H1 (cell line): ENCODE results near the gene LPCAT1. TPM values are rescaled to one million over a fixed set of nuclear protein-coding genes. Genes with fewer than 3 reads are reported as not detected.

Experiments used
- ASH2L ChIP-seq: fragments of 200-600, 300-600 bp; sonication (generic); IDR thresholded peaks from one replicate; pipeline ENCODE4 v1.7.1; 2017; ENCODE audit warnings: low read length
- BCL11A ChIP-seq, 2 experiments: IDR thresholded peaks; one replicate each; pipeline ENCODE4 v1.6.1; 2011; ENCODE audit warnings: low read depth in 2 of 2, low read length in 2 of 2, mild to moderate bottlenecking in 2 of 2
- CBX5 ChIP-seq: fragments of 300-800, 300-1000 bp; sonication (generic); IDR thresholded peaks from 2 replicates; pipeline ENCODE4 v1.7.1; 2016; ENCODE audit warnings: antibody characterized with exemption, low read length, low read depth
- CHD2 ChIP-seq: IDR thresholded peaks from 2 replicates; pipeline ENCODE4 v1.6.1; 2012; ENCODE audit warnings: low read length, improper control_type of control experiment
- CHD7 ChIP-seq: fragments of 300-600 bp; sonication (generic); IDR thresholded peaks from 2 replicates; pipeline ENCODE4 v1.7.1; 2012; ENCODE audit warnings: low read length, moderate library complexity, mild to moderate bottlenecking, inconsistent platforms; ENCODE audit not compliant: insufficient replicate concordance
- EGR1 ChIP-seq: IDR thresholded peaks from 2 replicates; pipeline ENCODE4 v1.6.1; 2011; ENCODE audit warnings: low read depth, low read length, borderline replicate concordance
- EZH2 ChIP-seq: fragments of 200-600 bp; sonication (generic); IDR thresholded peaks from 2 replicates; pipeline ENCODE4 v1.7.1; 2012; ENCODE audit warnings: low read depth, mild to moderate bottlenecking, moderate library complexity, low read length, inconsistent platforms; ENCODE audit not compliant: severe bottlenecking
- KDM1A ChIP-seq: fragments of 200-600, 300-600 bp; sonication (generic); IDR thresholded peaks from 2 replicates; pipeline ENCODE4 v1.7.1; 2016; ENCODE audit warnings: mild to moderate bottlenecking, low read length, borderline replicate concordance
- NRF1 ChIP-seq: IDR thresholded peaks from 2 replicates; pipeline ENCODE4 v1.6.1; 2011; ENCODE audit warnings: mild to moderate bottlenecking, low read depth, low read length, improper control_type of control experiment
- PHF8 ChIP-seq: fragments of 200-600 bp; sonication (generic); conservative IDR thresholded peaks from 2 replicates; pipeline ENCODE4 v1.7.1; 2012; ENCODE audit warnings: low read depth, mild to moderate bottlenecking, inconsistent platforms, low read length, moderate library complexity
- SIX5 ChIP-seq: IDR thresholded peaks from 2 replicates; pipeline ENCODE4 v1.6.1; 2011; ENCODE audit warnings: mild to moderate bottlenecking, low read depth, low read length
- SUZ12 ChIP-seq: fragments of 200-600 bp; sonication (generic); IDR thresholded peaks from 2 replicates; pipeline ENCODE4 v1.6.1; 2012; ENCODE audit warnings: mild to moderate bottlenecking, inconsistent platforms, low read length, moderate library complexity, mixed read lengths
- TAF7 ChIP-seq: optimal IDR thresholded peaks from 2 replicates; pipeline ENCODE3; 2011; ENCODE audit warnings: low read depth, mild to moderate bottlenecking, inconsistent platforms, low read length, moderate library complexity, borderline replicate concordance
- polyA plus RNA-seq, 7 experiments: library from polyadenylated mRNA; depleted of rRNA in 3 of 7; stranded (reverse) in 5 of 7; unstranded in 2 of 7; fragments of >200 nt in 5 of 7; fragments of 200-250 nt in 2 of 7; gene quantifications; 1 replicate in 5 of 7; 2 replicates in 1 of 7; 4 replicates in 1 of 7; pipeline versions ENCODE4 v1.2.1 to v1.2.3, GENCODE V29; 2011 to 2013; ENCODE audit warnings: missing spikeins in 2 of 7, mixed read lengths in 2 of 7
- total RNA-seq: library from RNA; stranded (reverse); fragmentation: NEBNext Ultra II Directional; extraction: Animal tissue kit (Norgen Biotek cat#: 25700); gene quantifications from 2 replicates; pipeline ENCODE4 v1.2.1, GENCODE V29; 2021

Gene LPCAT1
- total and polyA plus RNA-seq, 2 of the 8 experiments (the other 6 are each of a cell fraction or from before 2014, with no cell fraction given), result 107 to 260 TPM

- TF ChIP-seq CHD7, result no peak
- no peak for TF ChIP-seq PHF8
- TF ChIP-seq NRF1, result no peak
- TF ChIP-seq KDM1A, result no peak
- no peak for TF ChIP-seq SUZ12
- TF ChIP-seq BCL11A (IDR thresholded peaks at IDR 0.05; ENCODE audit: low read depth in 2 of 2, low read length in 2 of 2), result no peak
- TF ChIP-seq ASH2L, result no peak
- no peak for TF ChIP-seq EZH2
- TF ChIP-seq TAF7, result no peak
- no peak for TF ChIP-seq SIX5
- TF ChIP-seq EGR1, result no peak
- no peak for TF ChIP-seq CBX5
- no peak for TF ChIP-seq CHD2
These were observed 16.3 kb downstream of the LPCAT1 start (continued) for GRCh38 chr5:1507457-1507856.
